Activated CD8-positive, alpha-beta memory T cell treated with anti-CD3 and anti-CD28 coated beads for 36 hours (primary cell): ENCODE measurements around the gene NFIA. TPM values are rescaled to one million over a fixed set of nuclear protein-coding genes. Genes with fewer than 3 reads are reported as not detected.
"Not testable (repeated sequence)": the region's sequence is repeated elsewhere in the genome, so short reads cannot be mapped to it uniquely, and the experiment has no call there.

Source experiments
- CTCF ChIA-PET: fragments of 350-600 bp; sonication (Branson Sonifier 250); formaldehyde crosslinking; loops from one replicate; lab custom pipeline; 2021; ENCODE audit warnings: antibody characterized with exemption; lab: Charles Lee
- POLR2A ChIA-PET: fragments of 350-600 bp; sonication (Branson Sonifier 250); formaldehyde crosslinking; loops from one replicate; lab custom pipeline; 2021; ENCODE audit warnings: antibody characterized with exemption; lab: Charles Lee
- total RNA-seq, 2 experiments: library from RNA; stranded (reverse); gene quantifications; one replicate each; pipeline ENCODE4 v1.2.3, GENCODE V29; 2021

The NFIA gene
- total RNA-seq, 2 experiments from 2014 or later: 3.6 to 4.8 TPM

DNA sequence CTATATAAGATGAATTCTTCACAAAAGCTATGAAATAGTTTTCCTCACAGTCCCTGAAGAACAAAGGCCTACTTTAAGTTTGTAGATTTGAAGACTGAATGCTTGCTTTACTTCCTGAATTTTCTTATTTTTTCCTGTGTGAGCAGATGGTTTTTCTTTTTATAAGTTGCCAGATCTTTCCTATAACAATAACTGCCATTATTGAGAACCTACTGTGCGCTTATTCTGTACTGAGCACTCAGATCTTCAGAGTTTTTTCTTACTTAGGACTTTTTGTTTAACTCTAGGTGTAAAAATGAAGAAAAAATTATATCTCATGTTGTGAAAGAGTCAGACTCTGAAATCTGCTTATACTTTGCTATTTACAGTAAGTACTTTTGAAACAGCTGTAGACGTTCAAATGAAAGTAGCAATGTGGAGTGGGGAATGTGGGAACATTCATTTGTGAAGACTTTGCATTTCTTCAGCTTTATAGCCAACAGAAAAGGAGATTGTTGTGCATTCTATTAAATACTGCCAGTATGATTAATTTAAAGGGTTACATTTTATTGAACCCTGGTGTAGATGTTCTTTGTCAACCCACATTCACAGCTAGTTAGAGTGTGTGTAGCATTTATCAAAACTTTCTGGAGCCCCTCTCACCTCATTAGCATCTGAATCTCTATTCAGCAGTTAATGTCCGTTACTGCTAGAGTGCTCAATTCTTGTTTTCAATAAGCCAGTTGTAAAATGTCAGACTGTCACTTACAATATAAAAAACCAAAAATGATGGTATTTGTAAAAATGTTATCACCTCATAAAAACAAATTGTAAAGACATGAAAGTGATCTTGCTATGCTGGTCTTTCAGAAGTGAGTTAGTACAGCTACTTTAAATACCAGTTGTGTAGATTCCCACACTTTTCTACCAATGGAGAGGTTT is 29.0 kb downstream of the NFIA start:
- ChIA-PET POLR2A (interaction anchor here (0.6 kb wide), 1 partner anchor 63 kb away, joined by 3 read pairs; no protein-coding TSS in a partner anchor), CTCF (no interaction called here)

- CTCF ChIA-PET: no interaction called here
- POLR2A ChIA-PET: no interaction called here
Observed at GRCh38 chr1:61114178-61114870, 32.0 kb downstream of the NFIA start.

DNA sequence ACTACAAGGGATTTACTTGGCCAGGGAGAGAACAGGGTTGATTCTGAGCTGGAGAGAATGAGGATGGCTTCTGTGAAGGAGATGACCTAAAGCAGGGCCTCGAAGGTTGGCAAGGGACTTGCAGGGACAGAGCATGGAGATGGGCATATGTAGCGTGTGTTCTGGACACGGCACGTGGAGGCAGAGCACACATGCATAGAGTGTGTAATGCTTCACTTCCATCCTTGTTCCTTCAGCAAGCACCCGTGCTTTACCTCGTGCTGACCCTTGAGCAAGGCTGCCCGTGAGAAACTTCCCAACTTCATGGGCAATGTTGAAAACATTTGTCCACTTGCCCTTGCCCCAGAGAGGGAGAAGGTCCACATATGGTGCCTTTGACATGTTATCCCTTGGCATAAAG is 33.1 kb downstream of the NFIA start:
- ChIA-PET CTCF (no interaction called here), POLR2A (no interaction called here)

DNA sequence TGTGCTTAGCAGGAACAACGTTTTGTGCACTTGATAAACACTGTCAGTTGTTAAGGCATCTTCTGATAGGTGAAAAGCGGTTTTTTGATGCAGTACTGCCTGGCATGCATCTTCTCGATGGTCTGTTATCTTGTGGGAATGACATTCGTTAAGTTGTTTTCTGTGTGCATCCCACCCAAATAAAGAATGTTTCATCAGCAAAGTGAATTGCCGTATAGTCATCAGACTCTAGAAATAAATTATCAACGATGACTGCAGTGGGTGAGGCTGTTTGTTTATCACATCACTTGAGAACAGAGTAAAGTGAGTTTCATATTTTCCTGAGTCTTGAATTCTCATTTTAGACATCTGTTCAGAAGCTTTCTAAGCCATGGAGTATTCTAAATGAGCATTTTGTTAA is 34.1 kb downstream of the NFIA start:
- ChIA-PET CTCF (no interaction called here), POLR2A (no interaction called here)

GRCh38 chr1:61117283-61117682 is 34.9 kb downstream of the NFIA start:
- ChIA-PET CTCF (no interaction called here), POLR2A (no interaction called here)

GRCh38 chr1:61119085-61119484 is 36.7 kb downstream of the NFIA start:
- ChIA-PET CTCF (no interaction called here), POLR2A (no interaction called here)

- ChIA-PET POLR2A (no interaction called here), CTCF (interaction anchor here (1.1 to 1.5 kb wide), 2 partner anchors 11 to 71 kb away, joined by 3 read pairs; no protein-coding TSS in a partner anchor)
Observed at GRCh38 chr1:61120246-61120840, 38.0 kb downstream of the NFIA start.

DNA sequence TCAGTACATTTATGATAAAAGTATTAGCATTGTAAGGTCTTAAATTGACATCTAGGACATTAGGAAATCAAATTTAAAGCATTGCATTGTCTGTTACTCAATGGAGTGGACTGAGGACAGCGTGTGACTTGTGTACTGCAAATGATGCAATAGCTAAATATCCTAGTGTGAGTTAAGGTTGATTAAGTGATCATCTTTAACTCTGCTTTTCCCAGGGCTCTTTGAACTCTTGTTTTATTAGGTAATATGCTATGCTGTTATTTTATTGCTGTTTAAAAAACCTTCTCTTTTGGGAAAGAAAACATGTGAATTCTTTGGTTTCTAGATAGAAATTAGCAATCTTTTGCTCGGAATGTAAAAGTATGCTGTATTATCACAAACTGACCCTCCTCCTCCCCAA is 38.6 kb downstream of the NFIA start:
- ChIA-PET POLR2A (no interaction called here), CTCF (interaction anchor here (1.1 to 1.5 kb wide), 2 partner anchors 10 to 72 kb away, joined by 3 read pairs; no protein-coding TSS in a partner anchor)

DNA sequence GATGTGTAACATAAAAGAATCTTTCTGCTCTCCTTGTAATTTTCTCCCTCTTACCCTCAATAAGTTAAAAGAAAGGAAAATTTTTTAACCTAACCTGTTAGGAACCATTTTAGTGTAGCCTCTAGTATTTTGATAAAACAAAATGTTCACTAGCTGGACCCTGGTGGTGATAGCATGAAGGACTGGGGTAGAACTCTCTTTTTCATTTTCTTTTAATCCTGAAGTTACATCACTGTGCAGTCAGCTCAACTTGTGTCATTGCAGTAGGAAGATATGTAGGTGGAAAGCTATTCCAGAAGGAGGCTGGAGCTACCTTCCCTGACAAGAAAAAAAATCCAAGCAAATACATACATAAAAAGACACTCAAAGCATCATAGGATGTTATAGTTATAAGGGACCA is 39.3 kb downstream of the NFIA start:
- POLR2A ChIA-PET: no interaction called here
- CTCF ChIA-PET: no interaction called here

DNA sequence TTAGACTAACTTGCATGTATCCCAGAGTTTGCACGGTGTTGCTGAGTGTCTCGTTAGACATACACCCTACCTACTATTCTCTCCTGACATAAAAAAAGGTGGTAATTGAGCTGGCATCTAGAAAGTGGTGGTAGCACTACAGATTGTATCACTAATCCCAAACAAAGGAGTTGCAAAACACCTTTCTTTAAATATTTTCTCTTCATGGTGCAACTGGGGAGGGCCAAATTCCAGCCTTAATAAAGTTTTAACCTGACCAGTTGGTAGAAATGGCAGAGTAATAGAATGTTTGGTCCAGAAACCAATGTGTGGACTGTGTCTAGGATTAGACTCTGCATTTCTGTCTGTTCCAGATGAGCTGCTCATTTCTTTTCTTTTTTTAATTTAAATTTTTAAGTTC is 40.0 kb downstream of the NFIA start:
- ChIA-PET POLR2A (interaction anchor here (0.6 kb wide), 1 partner anchor 18 kb away, joined by 14 read pairs; no protein-coding TSS in a partner anchor), CTCF (interaction anchor here (0.8 kb wide), 1 partner anchor 28 kb away, joined by 3 read pairs; no protein-coding TSS in a partner anchor)

- POLR2A ChIA-PET: no interaction called here
- CTCF ChIA-PET: no interaction called here
Observed at GRCh38 chr1:61123326-61123725, 41.0 kb downstream of the NFIA start.

DNA sequence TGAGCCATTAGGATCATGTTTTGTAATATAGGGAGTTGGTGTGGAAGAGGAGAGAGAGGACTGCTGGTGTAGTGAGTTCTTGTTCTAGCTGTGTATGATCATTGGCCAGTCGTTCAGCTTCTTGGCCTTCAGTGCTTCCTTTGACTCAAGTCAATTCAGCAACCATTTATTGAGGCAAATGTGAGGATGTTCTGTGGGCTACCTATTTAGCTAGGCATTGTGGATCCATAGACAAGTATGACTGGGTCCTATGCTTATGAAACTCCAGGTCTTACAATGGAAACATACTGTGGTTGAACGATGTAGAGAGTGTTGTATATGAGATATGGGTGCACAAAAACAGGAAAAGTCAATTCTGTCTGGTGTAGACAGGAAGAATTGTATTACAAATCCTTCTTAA is 41.7 kb downstream of the NFIA start:
- POLR2A ChIA-PET: no interaction called here
- CTCF ChIA-PET: no interaction called here

DNA sequence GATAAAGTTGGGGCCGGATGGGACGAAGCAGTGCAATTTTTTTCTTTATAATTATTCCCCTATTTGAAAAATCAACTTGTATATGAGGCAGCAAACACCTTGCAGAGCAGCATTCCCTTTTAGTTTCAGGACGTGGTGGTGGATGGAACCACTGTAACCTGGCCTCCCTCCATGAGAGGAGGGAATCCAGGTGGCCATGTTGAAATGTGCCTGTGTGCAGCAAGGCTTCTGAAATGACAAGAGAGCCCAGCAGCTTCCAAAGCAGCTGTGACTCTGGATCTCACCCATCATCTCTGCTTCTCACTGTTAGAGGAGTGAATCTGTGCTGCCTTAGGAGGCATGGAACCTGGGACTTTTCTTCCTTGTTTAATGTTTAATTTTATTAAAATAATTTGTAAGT is 42.3 kb downstream of the NFIA start:
- POLR2A ChIA-PET: no interaction called here
- CTCF ChIA-PET: no interaction called here

DNA sequence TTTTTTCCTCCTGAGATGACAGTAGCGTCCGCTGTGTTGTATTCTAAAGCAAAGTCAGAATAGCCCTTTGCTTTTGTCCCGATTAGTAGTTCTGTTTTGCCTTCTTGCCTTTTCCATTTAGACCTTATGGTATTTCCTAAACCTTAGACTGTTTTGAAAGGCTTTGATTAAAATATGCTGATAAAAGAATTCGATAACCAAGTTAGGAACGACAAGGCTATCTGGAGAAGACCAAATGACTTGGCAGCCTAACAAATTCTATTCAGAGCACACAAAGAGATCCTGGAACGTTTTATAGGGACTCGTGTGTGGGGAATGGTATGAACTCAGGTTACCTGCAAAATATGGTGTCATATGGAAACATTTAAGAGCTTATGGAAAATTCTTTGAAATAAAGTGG is 42.9 kb downstream of the NFIA start:
- ChIA-PET POLR2A (no interaction called here), CTCF (no interaction called here)

DNA sequence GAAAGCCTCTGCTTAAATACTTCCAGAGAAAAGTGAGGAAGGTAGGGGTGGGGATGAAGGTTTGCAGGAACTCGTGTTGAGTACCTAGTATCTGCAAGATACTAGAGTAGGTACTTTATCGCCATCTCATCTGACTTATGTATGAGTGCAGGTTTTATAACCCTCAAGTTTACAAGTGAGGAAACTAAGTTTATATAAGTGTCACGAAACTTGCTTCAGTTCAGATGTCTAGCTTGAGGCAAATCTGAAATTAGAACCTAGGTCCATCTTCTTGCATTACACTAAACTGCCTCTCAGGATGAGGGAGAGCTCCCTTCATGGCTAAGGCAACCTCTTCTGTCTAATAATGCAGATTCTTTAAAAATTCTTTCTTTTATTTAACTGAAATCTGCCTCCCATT is 43.5 kb downstream of the NFIA start:
- ChIA-PET POLR2A (no interaction called here), CTCF (no interaction called here)

GRCh38 chr1:61126843-61127242 is 44.5 kb downstream of the NFIA start:
- CTCF ChIA-PET, POLR2A ChIA-PET: not testable (repeated sequence)

GRCh38 chr1:61130338-61131000 is 48.1 kb downstream of the NFIA start:
- POLR2A ChIA-PET: no interaction called here
- CTCF ChIA-PET: interaction anchor here (1.1 kb wide), 1 partner anchor 10 kb away, joined by 3 read pairs; no protein-coding TSS in a partner anchor

- POLR2A ChIA-PET: no interaction called here
- CTCF ChIA-PET: interaction anchor here (1.1 kb wide), 1 partner anchor 11 kb away, joined by 3 read pairs; no protein-coding TSS in a partner anchor
Observed at GRCh38 chr1:61131248-61131647, 48.9 kb downstream of the NFIA start.

GRCh38 chr1:61131716-61132115 is 49.4 kb downstream of the NFIA start:
- POLR2A ChIA-PET: no interaction called here

More at GRCh38 chr1:61131716-61132115, 49.4 kb downstream of the NFIA start:
- CTCF ChIA-PET: no interaction called here
